T-helper 1 cell (primary cell): ENCODE measurements around the gene SRCIN1.

Source experiments
- DNase-seq, 5 donors: peaks; one replicate each; pipeline ENCODE4 v3.0.0-alpha.2; 2012 to 2020

Gene SRCIN1

DNA sequence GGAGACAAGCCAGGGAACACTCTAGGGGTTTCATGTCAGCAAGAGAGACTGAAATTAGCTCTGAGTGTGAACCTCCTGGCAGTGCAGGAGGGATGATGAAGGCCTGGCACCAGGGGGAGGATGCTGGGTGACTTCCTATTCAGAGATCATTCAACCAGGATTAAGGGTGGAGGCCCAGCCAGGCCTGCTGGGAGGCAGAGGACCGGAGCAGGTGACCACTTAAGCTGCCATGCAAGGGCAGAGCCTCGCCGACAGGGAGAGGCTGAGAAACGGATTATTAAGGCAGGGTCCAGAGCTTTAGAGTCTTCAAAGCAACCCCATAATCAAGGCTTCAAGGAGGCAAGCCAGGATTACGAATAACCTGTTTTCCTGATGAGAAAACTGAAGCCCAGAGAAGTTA, 10.6 kb upstream of the SRCIN1 start:
- no peak for DNase-seq

DNA sequence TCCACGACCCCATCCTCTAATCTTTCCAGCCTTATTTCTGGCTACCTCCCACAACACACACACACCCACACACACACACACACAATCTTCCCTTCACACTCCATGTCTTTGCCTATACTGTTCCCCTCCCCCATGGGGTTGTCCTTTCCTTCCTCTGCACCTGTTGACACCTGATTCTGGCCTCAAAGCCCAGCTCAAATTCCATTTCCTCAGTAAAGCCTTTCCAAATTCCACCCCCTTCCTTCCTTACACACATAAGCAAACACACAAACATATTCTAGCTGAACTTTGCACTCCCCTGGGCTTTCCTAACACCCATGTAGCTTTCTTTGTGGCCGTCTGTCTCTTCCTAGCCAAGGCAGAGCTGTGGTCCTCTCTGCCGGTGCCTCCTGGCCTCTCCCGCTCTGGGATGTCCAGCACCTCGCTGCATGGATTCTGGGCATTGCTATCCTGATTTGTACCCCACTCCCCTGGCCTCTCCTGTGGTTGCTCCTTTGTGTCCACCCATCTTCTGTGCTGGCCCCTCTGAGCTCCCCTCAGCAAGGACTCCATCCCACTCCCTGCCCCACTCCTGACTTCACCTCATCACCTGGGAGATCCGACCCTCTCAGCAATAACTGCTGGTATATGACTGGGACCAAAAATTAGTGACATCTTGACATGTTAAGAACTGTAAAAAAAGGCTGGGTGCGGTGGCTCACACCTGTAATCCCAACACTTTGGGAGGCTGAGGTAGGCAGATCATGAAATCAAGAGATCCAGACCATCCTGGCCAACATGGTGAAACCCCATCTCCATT, 8.4 kb upstream of the SRCIN1 start:
- no peak for DNase-seq

DNA sequence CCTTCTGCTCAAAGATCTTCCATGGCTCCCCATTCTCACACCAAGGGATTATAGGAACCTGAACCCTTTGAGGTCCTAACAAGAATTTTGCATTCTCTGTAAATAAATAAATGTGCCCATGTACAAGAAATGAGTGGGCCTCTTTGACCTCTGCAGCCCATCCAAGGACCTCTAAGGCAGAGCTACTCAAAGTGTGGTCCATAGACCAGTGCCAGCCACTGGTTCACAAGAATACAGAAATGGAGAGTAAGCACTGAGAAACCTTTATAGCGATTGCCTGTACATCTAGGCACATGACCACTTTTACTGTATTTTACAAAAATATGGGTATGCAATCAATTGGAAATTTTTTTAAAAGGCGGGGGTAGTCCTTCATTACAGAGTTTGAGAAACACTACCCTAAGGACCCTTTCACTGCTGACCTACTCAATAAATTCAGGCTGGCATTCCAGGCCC, 7.8 kb upstream of the SRCIN1 start:
- DNase-seq: no peak

DNA sequence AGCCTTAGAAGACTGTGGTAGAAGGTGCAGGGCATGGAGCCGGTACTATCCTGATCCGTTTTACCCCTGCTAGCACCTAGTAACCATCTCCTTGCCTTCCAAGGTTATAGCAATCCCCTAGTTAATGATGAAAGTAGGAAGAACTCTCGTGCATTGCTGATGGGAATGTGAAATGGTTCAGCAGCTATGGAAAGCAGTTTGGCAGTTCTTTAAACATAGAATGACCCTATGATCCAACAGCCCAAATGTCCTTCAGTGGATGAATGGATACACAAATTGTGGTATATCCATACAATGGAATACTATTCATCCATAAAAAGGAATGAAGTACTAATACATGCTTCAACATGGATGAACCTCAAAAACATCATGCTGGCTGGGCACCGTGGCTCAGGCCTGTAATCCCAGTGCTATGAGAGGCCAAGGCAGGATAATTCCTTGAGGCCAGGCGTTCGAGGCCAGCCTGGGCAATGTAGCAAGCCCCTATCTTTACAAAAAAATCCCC, 6.2 kb upstream of the SRCIN1 start:
- no peak for DNase-seq

DNA sequence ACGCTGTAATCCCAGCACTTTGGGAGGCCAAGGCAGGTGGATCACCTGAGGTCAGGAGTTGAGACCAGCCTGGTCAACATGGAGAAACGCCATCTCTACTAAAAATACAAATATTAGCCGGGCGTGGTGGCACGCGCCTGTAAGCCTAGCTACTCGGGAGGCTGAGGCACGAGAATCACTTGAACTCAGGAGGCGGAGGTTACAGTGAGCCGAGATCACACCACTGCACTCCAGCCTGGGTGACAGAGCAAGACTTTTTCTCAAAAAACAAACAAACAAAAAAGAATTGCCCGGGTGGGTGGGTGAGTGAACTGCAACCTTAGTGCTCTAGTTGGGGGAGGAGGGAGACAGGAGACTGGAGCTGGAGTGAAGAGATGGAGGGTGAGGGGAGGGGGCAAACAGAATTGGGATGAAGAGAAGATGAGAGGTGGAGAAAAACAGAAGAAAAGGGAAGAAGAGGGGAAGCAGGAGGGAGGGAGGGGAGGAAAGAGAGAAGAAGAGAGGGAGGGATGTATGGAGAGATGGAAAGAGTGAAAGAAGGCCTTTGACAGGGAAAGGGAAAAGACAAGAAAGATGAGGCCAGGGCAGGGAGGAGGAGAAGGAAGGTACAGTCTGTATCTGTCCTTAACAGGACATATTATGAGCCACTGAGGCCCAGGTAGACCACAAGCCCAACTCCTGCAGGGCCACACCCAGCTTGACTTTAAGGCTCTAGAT, 5.5 kb upstream of the SRCIN1 start:
- no peak for DNase-seq

DNA sequence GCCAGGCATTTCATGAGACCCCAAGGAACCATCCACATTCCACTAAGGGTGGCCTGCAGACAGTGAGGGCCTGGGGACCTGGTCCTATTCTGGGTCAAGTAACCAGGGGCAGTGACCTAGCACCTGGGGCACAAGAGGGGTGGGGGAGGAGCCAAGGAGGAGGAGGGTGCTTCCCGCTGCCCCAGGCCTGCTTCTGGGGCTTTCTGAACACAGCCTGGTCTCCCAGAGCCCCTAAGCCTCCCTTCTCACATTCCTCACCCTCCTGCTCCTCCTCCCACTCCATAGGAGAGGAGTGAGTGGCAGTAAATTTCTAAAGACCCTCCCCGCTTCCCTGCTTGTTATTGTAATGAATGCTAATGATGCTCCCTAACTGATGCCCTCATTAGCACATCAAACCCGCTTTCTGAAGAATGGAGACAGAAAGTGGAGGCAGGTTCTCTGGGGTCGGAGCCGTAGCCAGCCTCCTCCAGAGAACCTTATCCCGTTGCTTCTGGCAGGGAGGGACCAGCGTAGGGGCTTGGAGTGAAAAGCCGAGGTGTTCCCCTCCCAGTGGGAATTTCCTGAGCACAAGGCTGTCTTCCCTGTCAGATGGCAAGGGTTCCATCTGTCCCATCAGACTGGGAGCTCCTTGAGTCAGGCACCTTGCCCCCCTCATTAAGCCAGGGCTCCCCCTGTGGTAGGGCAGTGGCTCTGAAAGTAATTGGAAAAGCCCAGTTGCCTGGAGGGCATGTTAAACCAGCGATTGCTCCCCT, 3.7 kb upstream of the SRCIN1 start:
- DNase-seq: no peak

DNA sequence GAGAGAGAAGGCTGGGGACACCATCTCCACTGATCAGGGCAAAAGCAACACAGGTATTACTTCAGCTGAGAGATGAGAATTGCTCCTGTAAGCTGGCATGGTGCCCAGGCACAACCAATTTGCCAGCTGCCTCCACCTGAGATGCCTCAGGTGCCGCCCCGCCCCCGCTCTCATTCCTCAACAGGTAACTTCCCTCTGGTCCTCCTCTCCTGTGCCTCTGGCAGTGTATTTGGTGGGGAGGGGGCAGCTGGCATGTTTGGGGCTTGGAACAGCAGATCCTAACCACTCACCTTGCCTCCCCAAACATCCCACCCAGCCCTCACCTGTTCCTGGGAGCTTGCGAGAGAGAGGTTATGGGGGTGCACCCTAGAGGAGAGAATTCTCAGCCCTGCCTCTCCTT, 2.9 kb upstream of the SRCIN1 start:
- DNase-seq: no peak

DNA sequence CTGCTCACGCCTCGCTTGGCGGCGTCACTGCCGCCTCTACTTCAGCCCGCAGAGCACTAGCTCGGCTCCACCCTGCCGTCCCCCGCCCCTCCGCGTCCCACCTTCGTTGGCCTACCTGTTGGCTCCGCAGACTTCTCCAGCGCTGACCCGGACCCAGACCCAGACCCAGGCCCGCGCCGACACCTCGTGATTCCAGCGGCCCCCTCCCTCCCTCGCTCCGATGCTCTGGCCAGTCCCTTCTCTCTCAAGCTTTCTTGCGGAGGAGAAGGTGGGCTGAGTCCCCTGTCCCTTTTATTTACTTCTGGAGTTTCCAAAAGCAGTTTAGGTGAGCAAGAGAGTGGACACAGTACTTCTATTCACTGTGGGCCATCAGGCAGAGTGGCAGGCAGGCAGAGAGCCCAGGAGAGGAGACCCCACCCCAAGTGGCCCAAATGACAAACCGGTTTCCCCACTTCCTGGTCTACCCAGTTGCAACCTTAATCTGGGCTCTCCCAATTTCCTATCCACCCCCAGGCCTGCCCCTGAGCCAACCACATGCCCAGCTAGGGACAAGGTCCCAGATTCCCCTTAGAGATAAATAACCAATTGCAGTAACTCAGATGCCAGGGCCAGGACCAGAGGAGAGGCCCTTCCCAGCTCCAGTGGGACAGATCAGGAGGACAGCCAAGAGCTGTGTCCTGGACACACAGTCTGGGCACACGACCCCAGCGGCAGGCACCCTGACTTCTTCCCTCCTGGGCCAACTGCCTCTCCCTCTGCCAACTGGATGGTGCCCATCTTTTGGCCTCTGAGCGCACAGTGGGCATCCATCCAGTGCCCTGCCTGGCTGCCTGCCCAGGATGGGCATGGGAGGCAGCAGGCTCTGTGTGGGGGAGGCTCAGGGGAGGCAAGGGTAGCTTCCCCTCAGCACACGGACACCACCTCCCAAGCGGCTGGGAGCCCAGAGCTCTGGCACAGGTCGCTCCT, 1.2 kb upstream of the SRCIN1 start:
- no peak for DNase-seq

DNA sequence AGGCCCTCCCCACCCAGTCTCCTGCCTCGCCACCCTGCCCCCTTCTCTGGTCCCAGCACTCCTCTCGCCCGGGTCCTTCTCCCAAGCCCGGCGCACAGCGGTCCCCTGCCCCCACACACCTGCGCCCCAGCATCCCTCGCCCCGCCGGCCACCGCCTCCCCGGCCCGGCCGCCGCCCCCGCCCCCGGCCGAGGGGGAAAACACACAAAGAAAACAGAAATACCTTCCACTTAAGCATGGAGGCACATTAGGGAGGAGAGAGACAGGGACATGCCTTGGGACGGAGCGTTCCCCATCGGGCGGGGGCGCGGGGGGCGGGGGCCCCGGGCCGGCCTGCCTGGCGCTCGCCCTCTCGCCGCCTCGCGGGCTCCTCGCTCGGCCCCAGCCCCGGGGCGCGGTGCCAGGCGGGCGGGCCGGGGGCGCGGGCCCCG, 326 bp downstream of the SRCIN1 start:
- DNase-seq: no peak

DNA sequence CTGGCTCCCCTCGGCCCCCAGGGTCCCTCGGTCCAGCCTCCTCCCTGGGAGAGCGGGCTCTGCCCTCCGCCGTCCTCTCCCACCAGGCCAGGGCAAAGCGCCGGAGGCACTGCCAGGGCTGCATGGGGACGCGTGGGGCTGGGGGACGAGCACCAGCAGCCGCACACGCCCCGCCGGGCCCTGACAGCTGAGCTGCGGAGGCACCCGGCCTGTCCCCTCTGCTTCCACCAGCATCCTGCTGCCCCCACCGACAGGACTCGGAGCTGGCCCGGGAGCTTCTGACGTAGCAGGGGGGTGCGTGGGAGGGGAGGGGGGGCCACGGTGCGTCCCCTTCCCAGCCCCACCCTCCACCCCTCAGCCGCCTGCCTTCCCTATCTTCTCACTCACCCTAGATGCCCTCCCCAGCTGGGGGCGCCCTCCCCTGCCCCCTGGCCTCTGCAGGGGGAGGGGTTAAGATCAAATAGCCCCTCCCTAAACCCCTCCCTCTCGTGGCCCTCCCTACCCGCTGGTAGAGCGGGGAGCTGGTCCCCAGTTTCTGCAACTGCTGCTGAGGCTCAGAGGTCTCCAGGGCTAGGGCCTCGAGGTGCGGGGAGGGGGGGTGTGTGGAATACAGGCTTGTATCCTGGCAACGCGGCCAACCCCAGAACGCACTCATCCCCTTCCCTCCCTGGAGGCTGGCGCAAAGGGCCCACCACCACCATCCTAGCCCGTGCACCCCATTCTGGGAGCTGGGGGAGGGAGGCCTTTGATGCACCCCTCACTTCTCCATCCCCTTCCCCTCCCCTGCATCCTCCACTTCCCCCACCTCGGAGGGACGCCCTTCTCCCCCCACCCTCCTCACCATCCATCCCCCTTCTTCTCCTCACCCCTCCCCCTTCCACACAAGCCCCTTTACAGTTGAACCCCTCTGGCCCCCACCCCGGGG, 1.0 kb downstream of the SRCIN1 start:
- DNase-seq: peak in 1 of 5 donors; percentile 29

DNA sequence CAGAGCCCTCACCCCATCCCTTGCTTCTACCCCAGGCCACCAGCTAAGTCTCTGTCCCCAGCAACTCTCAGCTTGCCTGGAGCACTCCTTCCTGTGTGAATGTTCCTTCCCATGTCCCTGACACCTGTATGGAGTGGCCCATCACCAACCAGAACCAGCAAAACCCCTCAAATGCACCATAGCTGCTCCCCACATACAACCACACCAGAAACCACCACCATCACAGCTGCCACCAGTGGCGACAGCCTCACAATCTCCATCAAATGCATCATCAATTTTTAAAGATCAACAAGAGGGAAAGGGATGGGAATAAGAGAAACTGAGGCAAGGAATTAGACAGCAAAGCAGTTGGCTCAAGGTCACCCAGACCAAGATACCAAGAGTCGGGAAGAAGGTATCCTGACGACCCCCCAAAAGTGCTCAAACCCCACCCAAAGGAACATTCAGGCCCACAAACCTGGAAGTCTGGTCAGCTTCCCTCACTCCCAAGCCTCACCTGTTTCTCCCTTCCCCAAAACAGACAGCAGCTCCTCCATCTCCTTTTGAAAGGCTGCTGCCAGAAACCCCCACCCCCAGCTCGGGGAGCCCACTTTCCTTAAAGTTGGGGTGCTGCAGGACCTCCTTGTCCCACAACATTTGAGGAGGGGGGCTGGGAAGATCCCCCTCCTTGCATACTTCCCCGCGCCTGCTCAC, 1.8 kb downstream of the SRCIN1 start:
- no peak for DNase-seq

DNA sequence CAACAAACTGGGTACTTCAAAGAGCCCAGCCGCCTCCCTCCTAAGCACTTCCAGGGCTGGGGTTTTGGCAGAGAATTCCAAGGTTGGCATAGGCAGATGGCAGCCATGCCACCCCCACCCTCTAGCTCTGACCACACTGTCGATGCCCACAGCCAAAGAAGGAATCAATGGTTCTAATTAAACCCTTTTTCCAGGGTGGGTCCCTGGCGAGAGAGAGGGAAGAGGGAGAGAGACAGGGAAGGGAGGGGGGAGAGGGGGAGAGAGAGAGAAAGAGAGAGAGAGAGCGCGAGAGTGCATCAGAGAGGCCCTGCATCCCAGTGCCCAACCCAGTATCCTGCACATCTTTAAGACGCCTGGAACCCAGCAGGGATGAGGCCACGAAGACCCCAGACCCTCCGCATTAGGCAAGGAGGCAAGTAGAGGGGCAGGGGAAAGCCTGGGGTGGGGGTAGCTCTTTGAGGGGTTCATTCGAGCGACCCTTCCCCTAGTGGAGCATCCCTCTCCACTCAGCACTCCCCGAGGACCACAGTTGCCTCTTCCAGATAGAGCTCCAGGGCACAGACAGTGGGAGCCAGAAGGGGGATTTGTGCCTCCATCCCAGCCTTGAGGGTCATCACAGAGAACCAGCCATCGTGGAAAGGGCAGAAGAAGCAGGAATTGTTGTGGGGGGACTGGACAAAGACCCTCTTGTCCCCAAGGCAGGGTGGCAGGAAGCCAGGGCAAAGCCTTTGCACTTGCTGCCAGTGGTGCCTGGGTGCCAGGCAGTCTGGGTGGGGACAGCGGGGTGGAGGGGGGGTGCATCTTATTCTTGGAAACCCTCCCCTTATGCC, 2.6 kb downstream of the SRCIN1 start:
- DNase-seq: no peak

DNA sequence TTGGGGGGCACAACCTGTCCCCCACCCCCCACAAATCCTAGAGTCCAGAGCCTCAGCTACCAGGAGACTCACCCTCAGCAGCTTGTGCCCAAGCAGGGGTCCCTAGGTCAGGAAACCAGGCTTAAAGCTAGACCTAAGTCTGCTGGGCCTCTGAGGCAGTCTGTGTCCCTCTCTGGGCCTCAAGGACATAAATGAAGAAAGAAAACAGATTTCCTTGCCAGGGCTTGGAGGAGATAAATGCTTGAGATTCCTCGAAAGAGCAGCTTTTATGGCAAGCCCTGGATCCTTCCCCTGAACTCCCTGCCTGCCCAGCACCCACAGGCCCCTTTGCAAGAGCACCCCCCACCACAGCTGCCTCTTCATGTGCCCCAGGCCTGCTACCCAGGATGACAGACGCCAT, 3.3 kb downstream of the SRCIN1 start:
- no peak for DNase-seq

DNA sequence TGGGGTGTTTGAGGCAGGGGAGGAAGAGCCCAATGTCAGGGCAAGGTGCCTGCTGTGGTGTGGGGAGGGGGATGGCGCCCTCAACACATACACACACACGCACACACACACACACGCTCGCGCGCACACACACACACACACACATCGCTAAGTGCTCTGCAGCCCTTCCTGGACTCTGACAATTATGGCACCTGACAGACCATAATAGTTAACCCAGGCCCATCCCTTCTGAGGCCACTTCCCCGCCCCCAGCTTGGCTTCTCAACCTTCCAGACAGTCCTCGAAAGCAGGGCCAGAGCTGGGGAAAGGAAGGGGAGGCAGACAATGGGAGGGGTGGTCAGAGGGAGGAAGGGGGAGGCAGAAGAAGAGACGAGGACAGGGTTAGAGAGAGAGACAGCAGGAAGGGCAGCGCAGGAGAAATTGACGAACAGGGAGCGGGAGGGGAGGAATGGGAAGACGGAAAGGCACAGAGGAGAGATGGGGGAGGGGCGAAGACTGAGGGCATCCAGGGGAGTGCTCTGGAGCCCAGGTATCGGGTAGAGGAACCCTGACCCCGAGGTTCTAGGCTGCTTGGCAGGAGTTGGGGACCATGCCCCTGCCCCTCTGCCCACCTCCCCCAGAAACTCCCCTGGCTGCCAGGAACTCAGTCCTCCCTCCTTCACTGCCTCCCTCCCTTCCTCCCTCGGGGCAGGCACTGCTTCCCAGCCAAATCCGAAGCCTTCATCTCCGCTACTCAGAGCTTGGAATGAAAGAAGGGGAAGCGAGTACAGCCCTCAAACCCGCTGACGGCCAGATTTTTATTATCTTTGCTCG, 4.0 kb downstream of the SRCIN1 start:
- DNase-seq: no peak

DNA sequence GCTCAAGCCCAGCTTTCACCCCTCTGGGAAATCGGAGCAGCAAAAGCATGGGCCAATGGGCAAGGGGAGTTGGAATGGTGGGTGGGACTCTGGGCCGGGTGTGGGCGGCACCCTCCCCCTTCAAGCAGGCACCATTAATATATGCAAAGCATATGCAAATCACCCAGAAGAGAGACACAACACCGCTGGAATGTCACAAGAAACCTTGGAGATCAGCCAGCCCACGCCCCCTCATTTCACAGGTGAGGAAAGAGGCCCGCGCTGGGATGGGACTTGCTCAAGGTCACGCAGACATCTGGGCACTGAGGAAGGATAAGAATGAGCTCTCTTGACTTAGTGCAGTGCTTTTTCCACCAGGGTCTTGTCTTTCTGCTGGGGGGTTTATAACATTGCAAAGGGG, 4.8 kb downstream of the SRCIN1 start:
- no peak for DNase-seq

DNA sequence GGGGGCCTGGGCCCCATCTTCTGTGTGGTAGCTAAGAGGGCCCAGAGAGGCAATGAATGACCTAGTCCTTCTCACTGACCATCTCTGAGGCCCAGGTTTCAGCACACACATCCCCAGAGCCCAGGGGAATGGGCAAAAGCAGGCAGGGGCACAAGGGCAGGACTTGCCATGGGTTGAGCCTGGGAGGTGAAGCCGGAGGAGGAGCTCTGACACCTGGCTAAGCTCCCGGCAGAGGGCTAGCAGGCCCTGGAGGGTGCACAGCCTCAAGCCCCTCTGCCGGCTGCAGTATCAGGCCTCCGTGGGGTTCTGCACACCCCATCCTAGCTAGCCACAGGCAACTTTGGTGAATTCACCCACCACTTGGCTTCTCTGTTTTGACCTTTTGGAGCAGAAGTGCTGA, 5.3 kb downstream of the SRCIN1 start:
- DNase-seq: no peak

DNA sequence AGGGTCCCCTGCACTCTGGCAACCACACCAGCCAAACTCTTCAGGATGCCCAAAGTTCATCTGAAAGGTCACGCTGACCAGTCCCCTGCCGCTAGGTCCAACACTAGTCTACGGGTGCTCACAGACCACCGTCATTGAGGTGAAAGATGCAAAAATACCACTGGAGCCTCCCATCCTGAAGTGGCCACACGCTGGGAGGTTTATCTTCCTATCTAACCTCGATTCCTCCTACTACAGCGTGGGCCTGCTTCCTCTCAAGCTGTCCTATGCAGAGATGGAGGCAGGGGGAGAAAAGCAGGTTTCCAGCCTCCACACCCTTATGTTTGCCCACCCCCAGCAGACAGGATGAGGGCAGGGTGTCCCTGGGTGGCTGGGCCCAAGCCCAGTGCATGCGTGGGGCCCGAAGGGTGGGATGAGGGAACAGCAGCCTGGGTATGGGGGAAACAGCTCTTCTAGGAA, 6.3 kb downstream of the SRCIN1 start:
- no peak for DNase-seq

DNA sequence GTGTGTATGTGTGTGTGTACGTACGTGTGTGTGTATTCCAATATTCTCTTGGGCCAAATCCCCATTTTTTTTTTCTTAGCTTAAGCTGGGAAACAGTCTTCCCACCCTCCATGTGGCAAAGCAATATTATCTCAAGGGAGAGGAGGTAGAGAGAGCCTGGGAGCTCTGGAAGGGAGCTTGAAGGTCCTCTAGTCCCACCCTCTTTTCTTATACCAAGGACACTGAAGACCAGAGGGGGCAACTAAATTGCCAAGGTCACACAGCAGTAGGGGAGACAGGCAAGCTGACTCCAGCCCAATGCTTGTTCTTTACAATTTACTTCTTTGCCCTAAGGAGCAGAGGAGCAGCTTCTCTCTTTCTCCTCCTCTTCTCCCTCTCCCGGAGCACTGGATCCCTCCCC, 6.8 kb downstream of the SRCIN1 start:
- no peak for DNase-seq
